Right ventricle myocardium superior (tissue), 1 donor: ENCODE data around the gene INPP5E. TPM values are rescaled to one million over a fixed set of nuclear protein-coding genes. Genes with fewer than 3 reads are reported as not detected.
A peak's percentile ranks its signal among the peaks of the same experiment; 100 is the strongest.

Experiments used
- ATAC-seq: fragments of 200-7000 bp; cut with Tn5 transposase; one replicate; pipeline ENCODE4 v1.9.1; 2020; ENCODE audit warnings: mild to moderate bottlenecking; ENCODE audit not compliant: poor library complexity
- DNase-seq: peaks from one replicate; pipeline ENCODE4 v3.0.0-alpha.2; 2020
- intact Hi-C: fragments of 100-400 bp; cut with DNase I; formaldehyde crosslinking; loops from one replicate; pipeline ENCODE4 v1.11.2; 2022
- total RNA-seq: library from RNA; stranded (reverse); fragmentation: NEBNext Ultra II Directional; extraction: Animal tissue kit (Norgen Biotek cat#: 25700); gene quantifications from one replicate; pipeline ENCODE4 v1.2.1, GENCODE V29; 2021
- donor health status: DM: no; HTN: yes; CAD: no; lungs with severe emphysema.

Gene INPP5E
- total RNA-seq, 1 donor from 2014 or later, result 10.5 TPM

- intact Hi-C loops, result no loop called here
- peak; percentile 23 for ATAC-seq
- peak; percentile 33 for DNase-seq
Measured at GRCh38 chr9:136455043-136456002, 15.7 kb upstream of the INPP5E start.

GRCh38 chr9:136454026-136454796 lies 14.6 kb upstream of the INPP5E start:
- ATAC-seq (no peak), DNase-seq (no peak)
- intact Hi-C loops, result no loop called here

GRCh38 chr9:136453326-136453725 lies 13.7 kb upstream of the INPP5E start:
- intact Hi-C loops, result no loop called here
- ATAC-seq (no peak), DNase-seq (no peak)

- ATAC-seq (no peak), DNase-seq (no peak)
- intact Hi-C loops, result no loop called here
Measured at GRCh38 chr9:136451221-136451877, 11.7 kb upstream of the INPP5E start.

GRCh38 chr9:136448655-136449054 lies 9.0 kb upstream of the INPP5E start:
- intact Hi-C loops, result no loop called here
- ATAC-seq, result no peak
- no peak for DNase-seq

- intact Hi-C loops, result no loop called here
Measured at GRCh38 chr9:136447173-136447778, 7.6 kb upstream of the INPP5E start.

GRCh38 chr9:136445799-136446198 lies 6.2 kb upstream of the INPP5E start:
- ATAC-seq (no peak), DNase-seq (no peak)
- intact Hi-C loops, result no loop called here

More at GRCh38 chr9:136447173-136447778, 7.6 kb upstream of the INPP5E start:
- ATAC-seq (no peak), DNase-seq (no peak)

- ATAC-seq (no peak), DNase-seq (no peak)
- intact Hi-C loops, result no loop called here
Measured at GRCh38 chr9:136444102-136444501, 4.5 kb upstream of the INPP5E start.

- intact Hi-C loops, result no loop called here
Measured at GRCh38 chr9:136443687-136444086, 4.0 kb upstream of the INPP5E start.

GRCh38 chr9:136443087-136443486 lies 3.4 kb upstream of the INPP5E start:
- no peak for DNase-seq
- intact Hi-C loops, result no loop called here
- ATAC-seq, result no peak

More at GRCh38 chr9:136443687-136444086, 4.0 kb upstream of the INPP5E start:
- ATAC-seq (no peak), DNase-seq (no peak)

GRCh38 chr9:136442265-136442664 lies 2.6 kb upstream of the INPP5E start:
- ATAC-seq, result no peak
- intact Hi-C loops, result no loop called here
- DNase-seq, result no peak

GRCh38 chr9:136441681-136442245 lies 2.1 kb upstream of the INPP5E start:
- DNase-seq, result no peak
- intact Hi-C loops, result no loop called here
- ATAC-seq, result no peak

- DNase-seq (no peak), ATAC-seq (no peak)
- intact Hi-C loops, result no loop called here
Measured at GRCh38 chr9:136441191-136441680, 1.6 kb upstream of the INPP5E start.

GRCh38 chr9:136438548-136439480 lies 831 bp downstream of the INPP5E start:
- intact Hi-C loops, result no loop called here
- peak; percentile 29 for ATAC-seq
- no peak for DNase-seq

GRCh38 chr9:136437839-136438547 lies 1.7 kb downstream of the INPP5E start:
- intact Hi-C loops, result no loop called here
- ATAC-seq (no peak), DNase-seq (no peak)

- intact Hi-C loops, result no loop called here
- no peak for ATAC-seq
Measured at GRCh38 chr9:136437430-136437829, 2.2 kb downstream of the INPP5E start.

More at GRCh38 chr9:136437430-136437829, 2.2 kb downstream of the INPP5E start:
- no peak for DNase-seq
